Measurements from ENCODE around the gene PRR33.

Gene PRR33

GRCh38 chr11:1928470-1928890, 36.8 kb upstream of the PRR33 start:
- in situ Hi-C loops (cut with MboI; ENCODE audit: low sequenced_read_pairs) = no loop called here

GRCh38 chr11:1927848-1928469, 36.3 kb upstream of the PRR33 start:
- in situ Hi-C loops (cut with MboI; ENCODE audit: low sequenced_read_pairs) = no loop called here

- in situ Hi-C loops (cut with MboI; ENCODE audit: low sequenced_read_pairs) = no loop called here
Measured at GRCh38 chr11:1927026-1927847, 35.5 kb upstream of the PRR33 start.

- in situ Hi-C loops (cut with MboI; ENCODE audit: low sequenced_read_pairs) = no loop called here
Measured at GRCh38 chr11:1926156-1927025, 34.7 kb upstream of the PRR33 start.

GRCh38 chr11:1925373-1926155, 33.9 kb upstream of the PRR33 start:
- in situ Hi-C loops (cut with MboI; ENCODE audit: low sequenced_read_pairs) = no loop called here

- in situ Hi-C loops (cut with MboI; ENCODE audit: low sequenced_read_pairs) = no loop called here
Measured at GRCh38 chr11:1924646-1925372, 33.1 kb upstream of the PRR33 start.

- in situ Hi-C loops (cut with MboI; ENCODE audit: low sequenced_read_pairs) = no loop called here
Measured at GRCh38 chr11:1924181-1924580, 32.5 kb upstream of the PRR33 start.

GRCh38 chr11:1923201-1923956, 31.7 kb upstream of the PRR33 start:
- in situ Hi-C loops (cut with MboI; ENCODE audit: low sequenced_read_pairs) = no loop called here

GRCh38 chr11:1922481-1923081, 30.9 kb upstream of the PRR33 start:
- in situ Hi-C loops (cut with MboI; ENCODE audit: low sequenced_read_pairs) = no loop called here

- in situ Hi-C loops (cut with MboI; ENCODE audit: low sequenced_read_pairs) = no loop called here
Measured at GRCh38 chr11:1921574-1922141, 30.0 kb upstream of the PRR33 start.

- in situ Hi-C loops (cut with MboI; ENCODE audit: low sequenced_read_pairs) = no loop called here
Measured at GRCh38 chr11:1920909-1921573, 29.3 kb upstream of the PRR33 start.

- in situ Hi-C loops (cut with MboI; ENCODE audit: low sequenced_read_pairs) = no loop called here
Measured at GRCh38 chr11:1920128-1920908, 28.6 kb upstream of the PRR33 start.

- in situ Hi-C loops (cut with MboI; ENCODE audit: low sequenced_read_pairs) = no loop called here
Measured at GRCh38 chr11:1919391-1920127, 27.9 kb upstream of the PRR33 start, which contains the start of gene TNNT3. Gene TNNT3, plus strand, starts transcription at chr11:1919703. Its CDS starts 3,172 bp downstream, at chr11:1922875.

- in situ Hi-C loops (cut with MboI; ENCODE audit: low sequenced_read_pairs) = no loop called here
Measured at GRCh38 chr11:1918436-1919315, 27.0 kb upstream of the PRR33 start.
